GM21367 (cell line): ENCODE data around the gene PKHD1.
"Not testable (repeated sequence)": the region's sequence is repeated elsewhere in the genome, so short reads cannot be mapped to it uniquely, and the experiment has no call there.

Source experiments
- ATAC-seq: cut with Tn5 transposase; IDR thresholded peaks from one replicate; pipeline ENCODE4 v1.9.1; 2021; ENCODE audit not compliant: unreplicated experiment

The PKHD1 gene

GRCh38 chr6:51930602-51931001, 156.8 kb downstream of the PKHD1 start:
- ATAC-seq, result no peak

- ATAC-seq, result no peak
Observed at GRCh38 chr6:51929934-51930574, 157.4 kb downstream of the PKHD1 start.

GRCh38 chr6:51928320-51928719, 159.1 kb downstream of the PKHD1 start:
- peak; percentile 59 for ATAC-seq

GRCh38 chr6:51927450-51927849, 160.0 kb downstream of the PKHD1 start:
- no peak for ATAC-seq

GRCh38 chr6:51926125-51926524, 161.3 kb downstream of the PKHD1 start:
- no peak for ATAC-seq

- ATAC-seq, result not testable (repeated sequence)
Observed at GRCh38 chr6:51922479-51922878, 164.9 kb downstream of the PKHD1 start.

- ATAC-seq, result not testable (repeated sequence)
Observed at GRCh38 chr6:51918347-51918746, 169.1 kb downstream of the PKHD1 start.

- no peak for ATAC-seq
Observed at GRCh38 chr6:51915098-51915497, 172.3 kb downstream of the PKHD1 start.

- ATAC-seq, result no peak
Observed at GRCh38 chr6:51913265-51913664, 174.1 kb downstream of the PKHD1 start.

GRCh38 chr6:51910851-51911250, 176.6 kb downstream of the PKHD1 start:
- no peak for ATAC-seq

GRCh38 chr6:51908243-51908642, 179.2 kb downstream of the PKHD1 start:
- no peak for ATAC-seq

GRCh38 chr6:51901766-51902764, 185.3 kb downstream of the PKHD1 start:
- ATAC-seq, result no peak

GRCh38 chr6:51893366-51893765, 194.0 kb downstream of the PKHD1 start:
- ATAC-seq, result no peak

- ATAC-seq, result no peak
Observed at GRCh38 chr6:51892750-51893149, 194.7 kb downstream of the PKHD1 start.

GRCh38 chr6:51892339-51892738, 195.1 kb downstream of the PKHD1 start:
- no peak for ATAC-seq

- ATAC-seq, result no peak
Observed at GRCh38 chr6:51891784-51892183, 195.6 kb downstream of the PKHD1 start.

GRCh38 chr6:51887859-51888258, 199.6 kb downstream of the PKHD1 start:
- ATAC-seq, result no peak

- ATAC-seq, result no peak
Observed at GRCh38 chr6:51885957-51886356, 201.5 kb downstream of the PKHD1 start.

GRCh38 chr6:51868591-51869355, 218.6 kb downstream of the PKHD1 start:
- ATAC-seq, result no peak

GRCh38 chr6:51866867-51867266, 220.5 kb downstream of the PKHD1 start:
- ATAC-seq, result no peak

- ATAC-seq, result no peak
Observed at GRCh38 chr6:51865996-51866395, 221.4 kb downstream of the PKHD1 start.
